IMR-90 (cell line): Measurements from ENCODE around the gene WSB2. TPM values are rescaled to one million over a fixed set of nuclear protein-coding genes. Genes with fewer than 3 reads are reported as not detected.

Experiments
- ATAC-seq: fragments of 200-7000 bp; cut with Tn5 transposase; 2 replicates; pipeline ENCODE4 v1.9.1; 2020; ENCODE audit warnings: low read depth, mild to moderate bottlenecking, moderate library complexity
- BruUV-seq: library from RNA; stranded (reverse); fragments of 400-500 nt; replicated peaks from 2 replicates; lab custom pipeline; 2021; lab: Mats Ljungman, UMichigan
- CTCF ChIA-PET: fragments of 300-600 bp; formaldehyde crosslinking; extraction: SDS; loops from one replicate; lab custom pipeline; 2021; ENCODE audit warnings: antibody characterized with exemption; lab: Yijun Ruan, JAX
- POLR2A ChIA-PET: fragments of 300-600 bp; sonication (Branson Sonifier 250); formaldehyde crosslinking; loops from one replicate; lab custom pipeline; 2022; ENCODE audit warnings: antibody characterized with exemption; ENCODE audit not compliant: unreplicated experiment; lab: Charles Lee
- DNase-seq: peaks from one replicate; pipeline ENCODE4 v3.0.0; 2013
- H2AFZ ChIP-seq: replicated peaks from 2 replicates; pipeline ENCODE3; 2013; ENCODE audit warnings: low read length, mild to moderate bottlenecking; ENCODE audit not compliant: poor library complexity
- H2AK5ac ChIP-seq: 2 replicates; pipeline ENCODE4 v1.6.1; 2013; ENCODE audit warnings: low read depth, low read length, inconsistent platforms
- H2AK9ac ChIP-seq: replicated peaks from 2 replicates; pipeline ENCODE3; 2013; ENCODE audit warnings: mild to moderate bottlenecking, low read depth, low read length, moderate library complexity; ENCODE audit not compliant: poor library complexity
- H2BK120ac ChIP-seq: 2 replicates; pipeline ENCODE4 v1.6.1; 2013; ENCODE audit warnings: low read depth, low read length, inconsistent platforms
- H2BK15ac ChIP-seq: 3 replicates; pipeline ENCODE4 v1.6.1; 2013; ENCODE audit warnings: low read depth, low read length, inconsistent platforms
- H2BK20ac ChIP-seq: 2 replicates; pipeline ENCODE4 v1.6.1; 2013; ENCODE audit warnings: low read depth, mild to moderate bottlenecking, inconsistent platforms, low read length, moderate library complexity
- H2BK5ac ChIP-seq: 2 replicates; pipeline ENCODE4 v1.6.1; 2013; ENCODE audit warnings: mild to moderate bottlenecking, low read depth, low read length, inconsistent platforms; ENCODE audit not compliant: poor library complexity, severe bottlenecking
- H3K14ac ChIP-seq: replicated peaks from 2 replicates; pipeline ENCODE4 v1.6.1; 2013; ENCODE audit warnings: low read depth, low read length, inconsistent platforms
- H3K18ac ChIP-seq: 2 replicates; pipeline ENCODE4 v1.6.1; 2013; ENCODE audit warnings: low read depth, low read length, control low read depth
- H3K23ac ChIP-seq: 2 replicates; pipeline ENCODE4 v1.6.1; 2013; ENCODE audit warnings: low read depth, low read length, inconsistent platforms
- H3K27ac ChIP-seq: 2 replicates; pipeline ENCODE4 v1.5.1; 2013; ENCODE audit warnings: mild to moderate bottlenecking, control low read depth, low read length; ENCODE audit not compliant: insufficient read depth
- H3K27me3 ChIP-seq: 2 replicates; pipeline ENCODE4 v1.6.1; 2013; ENCODE audit warnings: low read length; ENCODE audit not compliant: control insufficient read depth, insufficient read depth
- H3K36me3 ChIP-seq: 2 replicates; pipeline ENCODE4 v1.6.1; 2013; ENCODE audit warnings: low read length, mixed read lengths; ENCODE audit not compliant: control insufficient read depth, insufficient read depth
- H3K4ac ChIP-seq: 2 replicates; pipeline ENCODE4 v1.6.1; 2013; ENCODE audit warnings: low read depth, low read length, inconsistent platforms
- H3K4me1 ChIP-seq: 2 replicates; pipeline ENCODE4 v1.6.1; 2013; ENCODE audit warnings: low read length, mixed read lengths; ENCODE audit not compliant: control insufficient read depth, insufficient read depth
- H3K4me2 ChIP-seq: 2 replicates; pipeline ENCODE4 v1.6.1; 2013; ENCODE audit warnings: low read depth, mild to moderate bottlenecking, control low read depth, low read length, moderate library complexity
- H3K4me3 ChIP-seq: 2 replicates; pipeline ENCODE4 v1.5.1; 2013; ENCODE audit warnings: low read depth, mild to moderate bottlenecking, control low read depth, low read length, moderate library complexity; ENCODE audit not compliant: insufficient read depth
- H3K56ac ChIP-seq: 2 replicates; pipeline ENCODE4 v1.6.1; 2013; ENCODE audit warnings: low read length, inconsistent platforms; ENCODE audit not compliant: insufficient read depth; ENCODE audit errors: extremely low read depth
- H3K79me1 ChIP-seq, 2 experiments: 2 replicates each; pipeline ENCODE4 v1.6.1; 2013; ENCODE audit warnings: low read length in 2 of 2, inconsistent platforms in 1 of 2, low read depth in 1 of 2
- H3K9ac ChIP-seq: 2 replicates; pipeline ENCODE4 v1.6.1; 2013; ENCODE audit warnings: low read depth, low read length, control low read depth
- H3K9me1 ChIP-seq: 2 replicates; pipeline ENCODE4 v1.6.1; 2013; ENCODE audit warnings: low read length, inconsistent platforms; ENCODE audit not compliant: insufficient read depth
- H3K9me3 ChIP-seq: 2 replicates; pipeline ENCODE4 v1.6.1; 2013; ENCODE audit warnings: low read length; ENCODE audit not compliant: control insufficient read depth, insufficient read depth
- H4K20me1 ChIP-seq: 2 replicates; pipeline ENCODE4 v1.6.1; 2013; ENCODE audit warnings: low read length, inconsistent platforms; ENCODE audit not compliant: insufficient read depth
- H4K5ac ChIP-seq: 2 replicates; pipeline ENCODE4 v1.6.1; 2013; ENCODE audit warnings: mild to moderate bottlenecking, low read depth, low read length, control low read depth
- H4K8ac ChIP-seq, 2 experiments: 2 replicates each; pipeline ENCODE4 v1.6.1; 2013; ENCODE audit warnings: low read depth in 2 of 2, low read length in 2 of 2, control low read depth in 1 of 2, inconsistent platforms in 1 of 2
- H4K91ac ChIP-seq: 2 replicates; pipeline ENCODE4 v1.6.1; 2013; ENCODE audit warnings: low read depth, low read length, inconsistent platforms; ENCODE audit not compliant: insufficient read depth
- BHLHE40 ChIP-seq: fragments of 150-350 bp; IDR thresholded peaks from 2 replicates; pipeline ENCODE4 v1.6.1; 2016; ENCODE audit warnings: mild to moderate bottlenecking, low read depth, low read length
- CEBPB ChIP-seq: IDR thresholded peaks from 2 replicates; pipeline ENCODE4 v1.6.1; 2012; ENCODE audit warnings: low read depth, low read length, improper control_type of control experiment
- CHD1 ChIP-seq: IDR thresholded peaks from 2 replicates; pipeline ENCODE4 v1.6.1; 2012; ENCODE audit warnings: low read depth, low read length, improper control_type of control experiment
- ELK1 ChIP-seq: fragments of 150-350 bp; IDR thresholded peaks from 2 replicates; pipeline ENCODE4 v1.6.1; 2016; ENCODE audit warnings: low read depth, mild to moderate bottlenecking, low read length, moderate library complexity, borderline replicate concordance
- MAFK ChIP-seq: IDR thresholded peaks from 2 replicates; pipeline ENCODE4 v1.6.1; 2012; ENCODE audit warnings: low read depth, low read length, improper control_type of control experiment
- MAZ ChIP-seq: IDR thresholded peaks from 2 replicates; pipeline ENCODE4 v1.6.1; 2012; ENCODE audit warnings: low read depth, mild to moderate bottlenecking, low read length, improper control_type of control experiment, moderate library complexity, borderline replicate concordance
- MXI1 ChIP-seq: IDR thresholded peaks from 2 replicates; pipeline ENCODE4 v1.6.1; 2012; ENCODE audit warnings: low read depth, mild to moderate bottlenecking, low read length, moderate library complexity, borderline replicate concordance
- NFE2L2 ChIP-seq: fragments of 150-350 bp; IDR thresholded peaks from 2 replicates; pipeline ENCODE4 v1.6.1; 2016; ENCODE audit warnings: low read depth, mild to moderate bottlenecking, low read length
- POLR2A ChIP-seq: IDR thresholded peaks from 2 replicates; pipeline ENCODE4 v1.6.1; 2012; ENCODE audit warnings: mild to moderate bottlenecking, low read depth, low read length
- RAD21 ChIP-seq: IDR thresholded peaks from 2 replicates; pipeline ENCODE4 v1.6.1; 2012; ENCODE audit warnings: low read length, improper control_type of control experiment
- RCOR1 ChIP-seq: IDR thresholded peaks from 2 replicates; pipeline ENCODE4 v1.6.1; 2012; ENCODE audit warnings: mild to moderate bottlenecking, low read length, improper control_type of control experiment; ENCODE audit not compliant: insufficient replicate concordance
- RFX5 ChIP-seq: IDR thresholded peaks from 2 replicates; pipeline ENCODE4 v1.8.0; 2012; ENCODE audit warnings: low read depth, mild to moderate bottlenecking, low read length, moderate library complexity
- SMC3 ChIP-seq: fragments of 150-350 bp; IDR thresholded peaks from 2 replicates; pipeline ENCODE4 v1.6.1; 2016; ENCODE audit warnings: low read depth, mild to moderate bottlenecking, antibody characterized with exemption, low read length, moderate library complexity
- WGBS, 2 experiments: methylation state at CpG; one replicate each; pipeline versions ENCODE4 v1.1.5 to v1.1.7; 2013; ENCODE audit warnings: missing lambda C conversion rate in 2 of 2; ENCODE audit not compliant: insufficient read length in 1 of 2; ENCODE audit errors: extremely low coverage in 2 of 2; 5-methylcytosine and 5-hydroxymethylcytosine counted together
- dilution Hi-C: fragments of 300-500 bp; cut with HindIII; formaldehyde crosslinking; loops from one replicate; pipeline ENCODE4 v1.14.3; 2018; ENCODE audit warnings: low sequenced_read_pairs; ENCODE audit not compliant: unreplicated experiment
- in situ Hi-C: fragments of 300-500 bp; cut with MboI; formaldehyde crosslinking; loops from 3 replicates; pipeline ENCODE4 v1.14.3; 2019; ENCODE audit warnings: low sequenced_read_pairs, inconsistent platforms, mixed read lengths
- intact Hi-C: fragments of 100-400 bp; cut with micrococcal nuclease; formaldehyde crosslinking; loops from 2 replicates; pipeline ENCODE4 v1.10.0; 2022
- polyA plus RNA-seq, 3 experiments: library from polyadenylated mRNA; depleted of rRNA; stranded (reverse); fragments of >200 nt; gene quantifications; 2 replicates each; pipeline ENCODE4 v1.2.3, GENCODE V29; 2012; ENCODE audit warnings: low replicate concordance in 1 of 3
- total RNA-seq: library from RNA; depleted of rRNA; stranded (reverse); fragments of >200 nt; gene quantifications from 2 replicates; pipeline ENCODE4 v1.2.3, GENCODE V29; 2012
- TF ChIP-seq, protein P1 (sequence below): fragments of 150-350 bp; IDR thresholded peaks from 2 replicates; pipeline ENCODE4 v1.6.1; 2017; ENCODE audit warnings: mild to moderate bottlenecking, antibody characterized with exemption, low read length, low read depth

Gene WSB2
- total and polyA plus RNA-seq, 2 of the 4 experiments (the other 2 are of a cell fraction): 92.8 to 180 TPM

DNA sequence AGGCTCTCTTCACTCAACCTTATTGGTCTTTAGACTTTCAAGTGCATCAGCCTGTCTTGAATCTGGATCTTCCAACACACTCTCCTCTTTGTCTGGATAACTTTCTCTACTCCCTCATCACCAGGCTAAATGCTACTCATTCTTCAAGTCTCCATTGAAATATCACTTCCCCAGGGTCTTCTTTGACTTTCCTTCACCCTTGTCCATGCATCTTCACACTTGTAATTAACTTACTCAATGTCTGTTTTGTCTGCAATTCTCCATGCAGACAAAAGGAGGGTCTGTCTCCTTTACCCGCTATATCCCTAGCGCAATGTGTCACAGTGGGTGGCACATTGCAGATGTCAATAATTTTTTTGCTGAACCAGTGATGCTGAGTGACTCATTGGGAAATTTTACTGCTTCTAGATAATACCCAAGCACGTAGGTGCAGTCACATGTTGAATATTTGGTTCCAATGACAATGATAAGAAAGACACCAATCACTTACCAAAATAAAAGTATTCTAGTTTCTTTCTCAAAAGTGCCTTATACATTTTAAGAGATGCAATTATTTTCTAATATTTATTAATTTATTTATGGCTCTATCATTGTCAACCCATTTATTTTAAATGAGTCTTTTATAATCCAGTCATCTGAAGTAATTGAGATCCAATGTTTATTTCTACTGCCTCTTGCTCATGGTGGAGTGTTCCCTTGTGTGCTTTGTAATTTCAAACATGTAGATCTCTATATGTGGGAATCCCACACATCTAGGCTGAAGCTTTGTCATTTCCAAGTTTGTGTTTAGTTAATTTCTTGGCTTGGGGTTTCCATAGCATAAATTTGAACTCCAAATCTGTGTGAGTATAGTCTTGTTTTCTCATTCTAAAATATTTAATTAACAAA lies 66.2 kb downstream of the WSB2 start:
- no peaks in the 10 kb centered on the region for H3K79me1 ChIP-seq
- H2BK120ac ChIP-seq: no peak overlapping the region
- H3K56ac ChIP-seq: no peak overlapping the region
- no peak overlapping the region for H2AK5ac ChIP-seq
- intact Hi-C loops: no loop called here
- H4K91ac ChIP-seq: no peak overlapping the region
- dilution Hi-C loops: no loop called here
- POLR2A ChIA-PET: no interaction called here
- H3K4ac ChIP-seq: no peak overlapping the region
- CTCF ChIA-PET: no interaction called here
- H3K36me3 ChIP-seq: no peaks in the 10 kb centered on the region
- in situ Hi-C loops: no loop called here
- no peak overlapping the region for H4K8ac ChIP-seq
- H3K9me3 ChIP-seq: no peaks in the 10 kb centered on the region
- no peak overlapping the region for H2BK5ac ChIP-seq
- no peak overlapping the region for H3K4me3 ChIP-seq
- H2BK20ac ChIP-seq: no peak overlapping the region
- no peaks in the 10 kb centered on the region for H3K27me3 ChIP-seq
- no peak overlapping the region for H2AFZ ChIP-seq
- ATAC-seq: no peak
- TF ChIP-seq NFE2L2 (no peak), MAZ (no peak), MAFK (no peak), RCOR1 (no peak), ELK1 (no peak), RFX5 (no peak), CEBPB (no peak), CHD1 (no peak), MXI1 (no peak), SMC3 (no peak), POLR2A (no peak), RAD21 (no peak), BHLHE40 (no peak)
- TF ChIP-seq, protein P1, sequence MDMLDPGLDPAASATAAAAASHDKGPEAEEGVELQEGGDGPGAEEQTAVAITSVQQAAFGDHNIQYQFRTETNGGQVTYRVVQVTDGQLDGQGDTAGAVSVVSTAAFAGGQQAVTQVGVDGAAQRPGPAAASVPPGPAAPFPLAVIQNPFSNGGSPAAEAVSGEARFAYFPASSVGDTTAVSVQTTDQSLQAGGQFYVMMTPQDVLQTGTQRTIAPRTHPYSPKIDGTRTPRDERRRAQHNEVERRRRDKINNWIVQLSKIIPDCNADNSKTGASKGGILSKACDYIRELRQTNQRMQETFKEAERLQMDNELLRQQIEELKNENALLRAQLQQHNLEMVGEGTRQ: no peak
- no peak overlapping the region for H3K27ac ChIP-seq
- no peak overlapping the region for H3K9ac ChIP-seq
- no peak overlapping the region for H2BK15ac ChIP-seq
- WGBS, 2 experiments: no CpG with 5 or more reads among the region's 3 CpGs
- no peaks in the 10 kb centered on the region for H3K4me1 ChIP-seq
- no peak overlapping the region for H3K23ac ChIP-seq
- no peak for DNase-seq
- H3K18ac ChIP-seq: no peak overlapping the region
- H4K5ac ChIP-seq: no peak overlapping the region
- no TSS peak for BruUV-seq
- H3K9me1 ChIP-seq: no peaks in the 10 kb centered on the region
- H3K4me2 ChIP-seq: no peak overlapping the region
- no peaks in the 10 kb centered on the region for H4K20me1 ChIP-seq
- no peak overlapping the region for H3K14ac ChIP-seq
- H2AK9ac ChIP-seq: no peak overlapping the region
